GM03348 (cell line): ENCODE measurements around the gene INTS4.
"Not testable (repeated sequence)": the region's sequence is repeated elsewhere in the genome, so short reads cannot be mapped to it uniquely, and the experiment has no call there.

Experiments
- DNase-seq: peaks from one replicate; pipeline ENCODE4 v3.0.0; 2012; ENCODE audit warnings: low spot score

INTS4 gene

DNA sequence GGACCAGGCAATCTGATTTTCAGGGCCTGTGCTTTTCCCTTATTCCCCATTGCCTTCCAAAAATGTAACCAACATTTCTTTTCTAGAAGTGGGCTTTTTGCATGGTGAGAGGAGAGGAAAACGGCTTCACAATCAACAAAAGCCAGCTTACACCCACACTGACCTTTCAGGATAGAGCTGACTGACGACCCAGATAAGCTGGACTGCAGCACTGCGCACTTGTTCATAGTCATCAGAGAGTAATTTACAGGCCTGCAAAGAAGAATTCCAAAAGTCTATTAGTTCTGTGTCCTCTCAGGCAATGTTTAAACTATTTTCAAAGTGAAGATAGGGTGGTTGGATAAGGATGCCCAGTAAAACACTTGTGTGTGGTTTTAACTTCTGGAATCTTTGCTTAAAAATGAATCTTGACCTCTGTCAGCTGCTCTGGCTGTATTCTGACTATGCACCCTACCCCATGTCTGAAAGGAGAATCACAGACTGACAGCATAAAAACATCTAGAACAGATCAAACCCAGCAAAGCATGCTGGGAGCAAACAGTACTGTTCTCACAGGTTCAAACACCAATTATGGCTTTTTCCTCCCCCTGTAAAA is 35.8 kb downstream of the INTS4 start:
- DNase-seq, result not testable (repeated sequence)

- DNase-seq, result peak; percentile 15
These were observed 51.2 kb downstream of the INTS4 start for GRCh38 chr11:77943296-77943695.

GRCh38 chr11:77942465-77942864 is 52.0 kb downstream of the INTS4 start:
- DNase-seq, result not testable (repeated sequence)

DNA sequence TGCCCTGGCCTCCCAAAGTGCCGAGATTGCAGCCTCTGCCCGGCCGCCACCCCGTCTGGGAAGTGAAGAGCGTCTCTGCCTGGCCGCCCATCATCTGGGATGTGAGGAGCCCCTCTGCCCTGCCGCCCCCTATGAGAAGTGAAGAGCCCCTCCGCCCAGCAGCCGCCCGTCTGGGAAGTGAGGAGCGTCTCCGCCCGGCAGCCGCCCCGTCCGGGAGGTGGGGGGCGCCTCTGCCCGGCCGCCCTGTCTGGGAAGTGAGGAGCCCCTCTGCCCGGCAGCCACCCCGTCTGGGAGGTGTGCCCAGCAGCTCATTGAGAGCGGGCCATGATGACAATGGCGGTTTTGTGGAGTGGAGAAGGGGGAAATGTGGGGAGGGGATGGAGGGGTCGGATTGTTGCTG is 60.9 kb downstream of the INTS4 start:
- DNase-seq, result not testable (repeated sequence)

DNA sequence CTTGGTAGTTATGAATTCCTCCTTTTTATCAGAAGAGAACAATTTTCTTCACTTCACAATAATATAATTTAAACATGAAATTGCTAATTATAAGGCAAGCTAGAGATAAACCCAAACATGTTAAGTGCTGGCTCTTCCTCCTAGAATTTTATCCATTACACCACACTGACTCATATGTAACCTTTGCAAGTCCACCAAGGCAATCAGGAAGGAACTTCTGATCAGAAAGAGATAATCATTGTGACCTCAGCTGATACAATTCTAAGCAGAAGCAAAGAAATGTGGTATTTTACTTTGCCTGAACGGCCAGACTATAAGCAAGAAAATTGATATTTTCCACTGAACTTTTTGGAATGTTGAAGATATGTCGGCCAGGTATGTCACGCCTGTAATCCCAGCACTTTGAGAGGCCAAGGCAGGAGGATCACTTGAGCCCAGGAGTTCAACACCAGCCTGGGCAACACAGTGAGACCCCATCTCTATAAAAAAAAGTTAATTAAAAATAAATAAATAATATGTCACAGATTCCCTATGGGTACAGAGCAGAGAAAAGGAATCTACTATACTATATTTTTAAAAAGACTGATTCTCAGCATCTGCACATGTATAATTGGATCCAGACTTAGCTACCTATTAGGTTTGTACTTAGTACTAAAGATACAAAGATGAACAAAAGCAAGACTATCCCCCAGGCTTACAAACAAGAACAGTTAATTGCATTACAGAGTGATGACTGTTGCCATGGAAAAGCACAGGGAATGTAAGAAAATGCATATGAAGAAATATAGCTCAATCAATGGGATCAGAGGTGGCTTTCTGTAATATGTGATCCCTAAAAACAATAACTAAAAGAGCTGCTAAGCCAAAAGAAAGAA is 63.9 kb downstream of the INTS4 start:
- peak; percentile 5 for DNase-seq

- not testable (repeated sequence) for DNase-seq
These were observed 76.8 kb downstream of the INTS4 start for GRCh38 chr11:77917713-77918112.

DNA sequence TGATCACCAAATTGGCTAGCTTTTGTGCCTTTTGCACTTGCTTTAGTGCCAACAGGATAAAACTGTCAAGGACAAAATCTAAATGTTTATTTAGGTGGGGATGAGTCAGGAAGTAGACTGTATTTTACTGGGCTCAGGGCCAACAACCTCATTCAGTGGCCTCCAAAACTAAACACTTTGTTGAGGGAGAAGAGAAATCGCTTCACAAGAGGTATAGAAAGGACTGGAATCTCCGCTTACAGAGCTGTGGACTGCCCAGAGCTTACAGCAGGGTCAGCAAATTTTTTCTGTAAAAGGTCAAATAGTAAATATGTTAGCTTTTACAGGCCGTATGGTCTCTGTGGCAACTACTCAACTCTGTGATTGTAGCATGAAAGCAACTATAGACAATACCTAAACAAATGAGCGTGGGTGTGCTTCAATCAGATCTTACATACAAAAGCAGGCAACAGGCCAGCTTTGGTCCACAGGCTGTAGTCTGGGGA is 80.1 kb downstream of the INTS4 start:
- DNase-seq, result not testable (repeated sequence)

DNA sequence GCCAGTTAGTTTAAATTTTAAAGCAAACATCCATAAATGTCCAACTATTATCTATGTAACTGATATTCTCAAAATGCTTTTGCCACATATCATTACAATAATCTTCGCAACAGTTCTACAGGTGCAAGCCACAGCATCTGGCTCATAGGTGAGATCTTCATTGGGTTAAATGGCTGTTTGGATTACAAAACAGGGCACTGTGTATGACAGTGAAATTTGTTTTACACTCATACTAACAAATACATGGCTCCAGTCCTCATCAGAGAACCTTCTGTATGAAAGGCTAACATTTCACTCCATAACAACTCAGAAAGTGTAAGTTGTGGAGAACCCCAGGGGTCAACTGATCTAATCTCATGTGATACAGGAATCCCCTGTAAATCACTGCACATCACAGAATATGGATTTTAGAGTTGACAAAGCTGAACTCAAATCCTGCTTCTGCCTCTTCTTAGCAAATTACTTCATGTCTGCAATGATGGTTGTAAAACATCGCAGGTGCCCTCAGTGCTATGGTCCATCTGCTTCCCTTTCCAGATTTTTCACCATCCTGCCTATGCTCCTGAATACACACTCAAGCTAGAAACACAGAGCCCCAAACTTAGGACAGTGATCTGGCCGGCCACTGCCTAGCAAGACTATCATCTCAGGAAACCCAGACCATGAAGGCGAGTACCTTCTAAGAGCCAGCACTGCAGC is 80.7 kb downstream of the INTS4 start:
- not testable (repeated sequence) for DNase-seq

- DNase-seq, result not testable (repeated sequence)
These were observed 83.6 kb downstream of the INTS4 start for GRCh38 chr11:77910828-77911227.

GRCh38 chr11:77909277-77909676 is 85.2 kb downstream of the INTS4 start:
- DNase-seq, result no peak

DNA sequence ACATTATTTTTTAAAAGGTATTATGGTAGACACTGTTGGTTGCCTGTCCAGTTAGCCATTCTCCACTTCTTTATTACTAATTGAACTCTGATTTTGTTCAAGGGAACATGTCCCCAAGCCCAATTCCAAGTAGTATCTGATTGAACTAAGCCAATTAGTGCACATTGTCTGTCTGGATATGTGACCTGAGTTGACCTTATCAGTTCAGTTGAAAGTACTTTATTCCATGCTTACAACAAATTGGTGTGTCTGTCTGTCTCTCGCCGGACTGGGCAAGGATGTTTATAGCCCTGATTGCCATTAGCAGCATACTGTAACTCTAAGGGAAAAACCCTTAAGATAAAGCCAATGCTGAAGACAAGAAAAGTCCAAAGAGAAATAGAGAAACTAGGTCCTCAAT is 85.6 kb downstream of the INTS4 start:
- no peak for DNase-seq

- DNase-seq, result not testable (repeated sequence)
These were observed 99.5 kb downstream of the INTS4 start for GRCh38 chr11:77894949-77895348.

DNA sequence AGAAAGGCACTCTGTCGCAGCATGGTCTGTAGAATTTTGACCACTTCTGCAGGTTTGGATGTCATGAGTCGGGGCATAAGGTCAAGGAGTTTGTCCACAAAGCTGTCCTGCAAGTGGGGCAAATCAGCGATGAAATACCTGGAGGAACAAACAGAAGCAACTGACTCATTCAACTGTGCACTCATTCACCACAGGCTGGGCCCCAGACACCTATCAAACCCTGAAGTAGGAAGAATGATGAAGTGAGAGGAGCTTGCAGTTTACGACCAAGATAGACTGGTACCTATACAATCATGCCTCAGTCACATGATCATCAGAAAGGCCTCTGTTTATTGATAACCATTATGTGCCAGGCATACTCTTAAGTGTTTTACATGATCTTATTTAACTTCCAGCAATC is 102.8 kb downstream of the INTS4 start:
- DNase-seq, result not testable (repeated sequence)

- DNase-seq, result not testable (repeated sequence)
These were observed 103.2 kb downstream of the INTS4 start for GRCh38 chr11:77891256-77891655.

DNA sequence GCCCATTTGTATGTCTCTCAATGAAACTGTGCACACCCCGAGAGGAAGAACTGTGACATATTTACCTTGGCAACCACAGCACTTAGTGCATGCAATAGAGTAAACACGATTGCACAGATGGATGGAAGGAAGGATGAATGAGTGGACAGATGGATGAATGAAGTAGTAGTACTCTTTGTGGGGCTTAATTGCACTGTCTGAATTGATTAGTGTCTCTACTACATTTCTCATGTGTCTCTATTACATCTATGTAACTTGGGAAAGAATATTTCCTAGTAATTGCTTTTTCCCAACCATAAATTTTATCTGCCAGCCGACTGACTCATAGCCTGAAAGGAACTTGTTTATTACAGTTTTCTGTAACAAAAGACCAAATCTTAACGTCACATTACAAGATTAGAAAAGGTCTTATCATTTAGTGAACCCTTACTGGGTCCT is 103.8 kb downstream of the INTS4 start:
- not testable (repeated sequence) for DNase-seq

- not testable (repeated sequence) for DNase-seq
These were observed 104.3 kb downstream of the INTS4 start for GRCh38 chr11:77890100-77890614.

DNA sequence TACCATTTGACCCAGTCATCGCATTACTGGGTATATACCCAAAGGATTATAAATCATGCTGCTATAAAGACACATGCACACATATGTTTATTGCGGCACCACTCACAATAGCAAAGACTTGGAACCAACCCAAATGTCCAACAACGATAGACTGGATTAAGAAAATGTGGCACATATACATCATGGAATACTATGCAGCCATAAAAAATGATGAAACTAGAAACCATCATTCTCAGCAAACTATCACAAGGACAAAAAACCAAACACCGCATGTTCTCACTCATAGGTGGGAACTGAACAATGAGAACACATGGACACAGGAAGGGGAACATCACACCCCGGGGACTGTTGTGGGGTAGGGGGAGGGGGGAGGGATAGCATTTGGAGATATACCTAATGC is 105.4 kb downstream of the INTS4 start:
- not testable (repeated sequence) for DNase-seq

GRCh38 chr11:77886401-77886800 is 108.1 kb downstream of the INTS4 start:
- no peak for DNase-seq

DNA sequence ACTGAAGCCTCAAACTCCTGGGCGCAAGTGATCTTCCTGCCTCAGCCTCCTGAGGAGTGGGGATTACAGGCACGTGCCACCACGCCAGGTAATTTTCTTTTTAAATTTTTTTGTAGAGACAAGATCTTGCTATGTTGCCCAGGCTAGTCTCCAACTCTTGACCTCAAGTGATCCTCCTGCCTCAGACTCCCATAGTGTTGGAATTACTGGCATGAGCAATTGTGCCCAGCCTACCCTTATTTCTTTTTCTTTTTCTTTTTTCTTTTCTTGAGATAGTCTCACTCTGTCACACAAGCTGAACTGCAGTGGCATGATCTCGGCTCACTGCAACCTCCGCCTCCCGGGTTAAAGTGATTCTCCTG is 109.7 kb downstream of the INTS4 start:
- no peak for DNase-seq

- peak; percentile 85 for DNase-seq
These were observed 110.2 kb downstream of the INTS4 start for GRCh38 chr11:77884186-77884828.

- DNase-seq, result peak; percentile 20
These were observed 110.7 kb downstream of the INTS4 start for GRCh38 chr11:77883775-77884174.

GRCh38 chr11:77882396-77882795 is 112.1 kb downstream of the INTS4 start:
- peak; percentile 48 for DNase-seq
